Liver (tissue), 3 donors: Measurements from ENCODE around the gene DNMBP.

ENCODE experiments used
- CTCF ChIP-seq: fragments of 150-350 bp; IDR thresholded peaks from 2 replicates; pipeline ENCODE4 v1.5.1; 2017; ENCODE audit warnings: improper control_type of control experiment, low read depth, low read length; ENCODE audit not compliant: missing input control
- FOXA1 ChIP-seq: IDR thresholded peaks from 2 replicates; pipeline ENCODE4 v1.6.1; 2016; ENCODE audit warnings: antibody characterized with exemption
- FOXA2 ChIP-seq: IDR thresholded peaks from 2 replicates; pipeline ENCODE4 v1.6.1; 2016; ENCODE audit warnings: antibody characterized with exemption
- JUND ChIP-seq, 2 donors: IDR thresholded peaks; 2 replicates each; pipeline ENCODE4 v1.6.1; 2016; ENCODE audit warnings: antibody characterized with exemption in 2 of 2
- REST ChIP-seq: IDR thresholded peaks from 2 replicates; pipeline ENCODE4 v1.6.1; 2016; ENCODE audit warnings: antibody characterized with exemption, mild to moderate bottlenecking
- YY1 ChIP-seq: IDR thresholded peaks from 2 replicates; pipeline ENCODE4 v1.6.1; 2016; ENCODE audit warnings: antibody characterized with exemption, mild to moderate bottlenecking
- donor health status: healthy.
- donor health status: healthy.

GRCh38 chr10:100020886-100021253 is 11.1 kb upstream of the DNMBP start:
- TF ChIP-seq FOXA2 (no peak), CTCF (no peak), JUND (IDR thresholded peaks at IDR 0.05) (no peak), REST (no peak), FOXA1 (no peak), YY1 (no peak)
